ENCODE results near the gene CST7.

CST7 gene

GRCh38 chr20:24948939-24949679, at the start of gene CST7:
Gene CST7 (plus strand): TSS chr20:24949269. CDS start chr20:24949506, 237 bp downstream.
- Histone ChIP-seq H3K27me3 (ENCODE audit: insufficient read depth, low read depth) (no peaks in the 10 kb centered on the region), H4K20me1 (ENCODE audit: insufficient read depth) (no peaks in the 10 kb centered on the region), H3K4me3 (IDR thresholded peaks at IDR 0.05; ENCODE audit: insufficient read depth, low read depth, low read length) (no peak within 1 kb of the TSS), H3K36me3 (ENCODE audit: insufficient read depth) (no peaks in the 10 kb centered on the region), H3K4me1 (ENCODE audit: low read depth, poor library complexity, severe bottlenecking) (no peaks in the 10 kb centered on the region), H2AFZ (ENCODE audit: low read depth) (no peak within 1 kb of the TSS), H3K9ac (no peak within 1 kb of the TSS), H3K79me2 (ENCODE audit: insufficient read depth, low read depth) (no peaks in the 10 kb centered on the region), H3K4me2 (no peak within 1 kb of the TSS), H3K27ac (no peak within 1 kb of the TSS)
- no peak for TF ChIP-seq CTCF (conservative IDR thresholded peaks at IDR 0.05; ENCODE audit: low read depth, low read length)

GRCh38 chr20:24906806-24907205, 42.3 kb upstream of the CST7 start:
- no peak for TF ChIP-seq CTCF (conservative IDR thresholded peaks at IDR 0.05; ENCODE audit: low read depth, low read length)
- Histone ChIP-seq H3K36me3 (ENCODE audit: insufficient read depth) (no peaks in the 10 kb centered on the region), H3K79me2 (ENCODE audit: insufficient read depth, low read depth) (no peaks in the 10 kb centered on the region), H2AFZ (ENCODE audit: low read depth) (no peak overlapping the region), H3K27me3 (ENCODE audit: insufficient read depth, low read depth) (no peaks in the 10 kb centered on the region), H4K20me1 (ENCODE audit: insufficient read depth) (no peaks in the 10 kb centered on the region), H3K4me1 (ENCODE audit: low read depth, poor library complexity, severe bottlenecking) (no peaks in the 10 kb centered on the region), H3K27ac (no peak overlapping the region), H3K4me2 (no peak overlapping the region), H3K4me3 (IDR thresholded peaks at IDR 0.05; ENCODE audit: insufficient read depth, low read depth, low read length) (no peak overlapping the region), H3K9ac (no peak overlapping the region)

GRCh38 chr20:24908642-24909041, 40.4 kb upstream of the CST7 start:
- no peak for TF ChIP-seq CTCF (conservative IDR thresholded peaks at IDR 0.05; ENCODE audit: low read depth, low read length)
- H3K9ac ChIP-seq = no peak overlapping the region
- H3K4me1 ChIP-seq (ENCODE audit: low read depth, poor library complexity, severe bottlenecking) = no peaks in the 10 kb centered on the region
- no peaks in the 10 kb centered on the region for H3K27me3 ChIP-seq (ENCODE audit: insufficient read depth, low read depth)
- no peak overlapping the region for H2AFZ ChIP-seq (ENCODE audit: low read depth)
- H3K4me2 ChIP-seq = no peak overlapping the region
- H4K20me1 ChIP-seq (ENCODE audit: insufficient read depth) = no peaks in the 10 kb centered on the region
- no peak overlapping the region for H3K4me3 ChIP-seq (IDR thresholded peaks at IDR 0.05; ENCODE audit: insufficient read depth, low read depth, low read length)
- H3K36me3 ChIP-seq (ENCODE audit: insufficient read depth) = no peaks in the 10 kb centered on the region
- H3K79me2 ChIP-seq (ENCODE audit: insufficient read depth, low read depth) = no peaks in the 10 kb centered on the region
- no peak overlapping the region for H3K27ac ChIP-seq

GRCh38 chr20:24909086-24909780, 39.8 kb upstream of the CST7 start:
- Histone ChIP-seq H3K36me3 (ENCODE audit: insufficient read depth) (no peaks in the 10 kb centered on the region), H2AFZ (ENCODE audit: low read depth) (no peak overlapping the region), H3K4me1 (ENCODE audit: low read depth, poor library complexity, severe bottlenecking) (no peaks in the 10 kb centered on the region), H3K79me2 (ENCODE audit: insufficient read depth, low read depth) (no peaks in the 10 kb centered on the region), H3K9ac (no peak overlapping the region), H3K4me3 (IDR thresholded peaks at IDR 0.05; ENCODE audit: insufficient read depth, low read depth, low read length) (no peak overlapping the region), H4K20me1 (ENCODE audit: insufficient read depth) (no peaks in the 10 kb centered on the region), H3K4me2 (no peak overlapping the region), H3K27ac (no peak overlapping the region), H3K27me3 (ENCODE audit: insufficient read depth, low read depth) (no peaks in the 10 kb centered on the region)
- no peak for TF ChIP-seq CTCF (conservative IDR thresholded peaks at IDR 0.05; ENCODE audit: low read depth, low read length)
